ENCODE measurements around the gene ITGA3.

Gene ITGA3

DNA sequence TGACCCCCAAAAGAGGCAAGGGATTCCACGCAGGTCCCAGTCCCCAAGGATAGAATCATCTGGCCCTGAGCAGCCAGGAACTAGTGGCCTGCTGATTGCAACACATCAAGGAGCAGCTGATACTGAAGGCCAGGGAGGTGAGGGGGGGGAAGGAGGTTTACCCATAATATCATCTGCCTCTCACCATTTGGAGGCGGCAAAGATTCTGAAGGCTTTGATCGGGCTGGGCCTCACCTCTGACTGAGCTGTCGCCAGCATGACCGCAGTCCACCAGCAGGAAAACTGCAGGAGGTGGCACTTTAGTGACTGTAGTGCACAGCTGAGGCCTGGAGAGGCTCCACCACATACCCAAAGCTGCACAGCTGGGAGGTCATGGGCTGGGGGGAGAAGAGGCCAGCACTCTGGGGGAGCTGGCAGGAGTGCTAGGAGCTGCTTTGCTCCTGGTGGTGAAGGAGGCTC is 20.5 kb upstream of the ITGA3 start:
- H3K4me2 ChIP-seq (ENCODE audit: insufficient read depth, low read length), result no peak overlapping the region

GRCh38 chr17:50035945-50036344 is 20.0 kb upstream of the ITGA3 start:
- Histone ChIP-seq H3K4me2 (ENCODE audit: insufficient read depth, low read length) (no peak overlapping the region), H3K36me3 (ENCODE audit: insufficient read depth, low read length) (no peaks in the 10 kb centered on the region), H3K4me3 (ENCODE audit: low read depth in 1 of 2, low read length in 2 of 2) (no peak overlapping the region), H3K9ac (ENCODE audit: low read depth, low read length) (no peak overlapping the region), H3K79me2 (ENCODE audit: insufficient read depth, low read length) (no peaks in the 10 kb centered on the region), H3K4me1 (ENCODE audit: insufficient read depth, low read length) (no peaks in the 10 kb centered on the region), H2AFZ (ENCODE audit: low read depth, low read length) (no peak overlapping the region), H4K20me1 (ENCODE audit: insufficient read depth, low read length) (peaks cover 3% of the 10 kb centered on the region; the same call in 1 of the 2 replicates), H3K27me3 (ENCODE audit: insufficient read depth, low read length, poor library complexity) (peaks cover 34% of the 10 kb centered on the region), H3K9me3 (ENCODE audit: insufficient read depth, low read length, severe bottlenecking) (no peaks in the 10 kb centered on the region), H3K27ac (ENCODE audit: low read length) (no peak overlapping the region)
- DNase-seq, result no peak
- TF ChIP-seq CTCF (IDR thresholded peaks at IDR 0.05; ENCODE audit: borderline replicate concordance, extremely low read depth, low read length, poor library complexity, severe bottlenecking) (no peak), EZH2 (IDR thresholded peaks at IDR 0.05; ENCODE audit: borderline replicate concordance, low read depth, low read length, severe bottlenecking) (no peak)
- no peak for ATAC-seq (ENCODE audit: insufficient read depth, low read depth)

More for the DNA sequence above, 20.5 kb upstream of the ITGA3 start:
- Histone ChIP-seq H3K27me3 (ENCODE audit: insufficient read depth, low read length, poor library complexity) (peaks cover 34% of the 10 kb centered on the region), H3K4me3 (ENCODE audit: low read depth in 1 of 2, low read length in 2 of 2) (no peak overlapping the region), H4K20me1 (ENCODE audit: insufficient read depth, low read length) (peaks cover 3% of the 10 kb centered on the region; the same call in 1 of the 2 replicates), H2AFZ (ENCODE audit: low read depth, low read length) (no peak overlapping the region), H3K79me2 (ENCODE audit: insufficient read depth, low read length) (no peaks in the 10 kb centered on the region), H3K36me3 (ENCODE audit: insufficient read depth, low read length) (no peaks in the 10 kb centered on the region), H3K27ac (ENCODE audit: low read length) (no peak overlapping the region), H3K9ac (ENCODE audit: low read depth, low read length) (no peak overlapping the region), H3K4me1 (ENCODE audit: insufficient read depth, low read length) (no peaks in the 10 kb centered on the region), H3K9me3 (ENCODE audit: insufficient read depth, low read length, severe bottlenecking) (no peaks in the 10 kb centered on the region)
- no peak for TF ChIP-seq CTCF (IDR thresholded peaks at IDR 0.05; ENCODE audit: borderline replicate concordance, extremely low read depth, low read length, poor library complexity, severe bottlenecking)
- TF ChIP-seq EZH2 (IDR thresholded peaks at IDR 0.05; ENCODE audit: borderline replicate concordance, low read depth, low read length, severe bottlenecking), result no peak
- ATAC-seq (ENCODE audit: insufficient read depth, low read depth) (no peak), DNase-seq (no peak)

DNA sequence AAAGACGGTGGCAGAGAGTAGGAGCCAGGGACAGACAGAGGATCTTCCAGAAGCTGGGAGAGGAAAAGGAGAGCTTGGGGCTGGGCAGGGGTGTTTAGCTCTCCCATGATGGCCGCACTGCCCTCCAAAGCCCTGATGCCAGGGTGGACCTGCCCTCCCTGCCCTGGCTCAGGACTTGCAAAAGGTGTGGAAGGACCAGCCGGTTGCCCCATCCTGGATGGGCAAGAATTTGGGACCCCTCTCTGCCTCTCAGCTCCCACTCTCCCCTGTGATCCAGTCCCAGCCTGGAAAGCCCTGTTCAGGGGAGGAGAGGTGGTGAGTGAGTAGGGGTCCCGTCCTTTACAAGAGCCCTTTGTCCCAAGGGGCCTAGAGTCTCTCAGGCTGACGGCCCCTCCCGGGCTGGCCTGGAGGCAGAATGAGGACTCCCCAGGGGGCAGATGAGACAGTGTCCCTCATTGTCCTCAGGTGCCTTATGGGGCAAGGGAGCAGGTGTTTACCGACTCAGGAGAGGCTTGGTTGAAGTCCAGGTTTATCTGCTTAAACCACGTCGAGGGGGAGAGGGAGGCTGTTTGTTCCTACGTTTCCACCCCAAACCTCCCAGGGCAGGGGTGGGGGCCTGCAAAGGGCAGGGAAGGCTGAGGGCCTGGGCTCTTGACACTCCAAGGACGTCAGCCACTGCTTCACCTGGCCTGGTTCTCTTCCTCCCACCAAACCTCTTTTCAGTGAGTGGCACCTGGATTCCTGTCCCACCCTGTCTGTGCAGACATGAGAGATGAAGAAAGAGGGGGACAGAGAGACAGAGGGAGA is 19.3 kb upstream of the ITGA3 start:
- H3K9me3 ChIP-seq (ENCODE audit: insufficient read depth, low read length, severe bottlenecking), result no peaks in the 10 kb centered on the region
- H3K4me2 ChIP-seq (ENCODE audit: insufficient read depth, low read length), result no peak overlapping the region
- peaks cover 33% of the 10 kb centered on the region for H3K27me3 ChIP-seq (ENCODE audit: insufficient read depth, low read length, poor library complexity)
- H3K9ac ChIP-seq (ENCODE audit: low read depth, low read length), result no peak overlapping the region
- peaks cover 3% of the 10 kb centered on the region; the same call in 1 of the 2 replicates for H4K20me1 ChIP-seq (ENCODE audit: insufficient read depth, low read length)
- no peak overlapping the region for H2AFZ ChIP-seq (ENCODE audit: low read depth, low read length)
- H3K27ac ChIP-seq (ENCODE audit: low read length), result no peak overlapping the region
- H3K4me1 ChIP-seq (ENCODE audit: insufficient read depth, low read length), result no peaks in the 10 kb centered on the region
- H3K79me2 ChIP-seq (ENCODE audit: insufficient read depth, low read length), result no peaks in the 10 kb centered on the region
- no peaks in the 10 kb centered on the region for H3K36me3 ChIP-seq (ENCODE audit: insufficient read depth, low read length)
- no peak overlapping the region for H3K4me3 ChIP-seq (ENCODE audit: low read depth in 1 of 2, low read length in 2 of 2)
- DNase-seq, result no peak
- no peak for TF ChIP-seq CTCF (IDR thresholded peaks at IDR 0.05; ENCODE audit: borderline replicate concordance, extremely low read depth, low read length, poor library complexity, severe bottlenecking)
- TF ChIP-seq EZH2 (IDR thresholded peaks at IDR 0.05; ENCODE audit: borderline replicate concordance, low read depth, low read length, severe bottlenecking), result no peak
- ATAC-seq (ENCODE audit: insufficient read depth, low read depth), result no peak

All from DND-41 (cell line).